ENCODE measurements around the gene H2BW1. TPM values are rescaled to one million over a fixed set of nuclear protein-coding genes. Genes with fewer than 3 reads are reported as not detected.
"Not testable (repeated sequence)": the region's sequence is repeated elsewhere in the genome, so short reads cannot be mapped to it uniquely, and the experiment has no call there.

Gene H2BW1, protein sequence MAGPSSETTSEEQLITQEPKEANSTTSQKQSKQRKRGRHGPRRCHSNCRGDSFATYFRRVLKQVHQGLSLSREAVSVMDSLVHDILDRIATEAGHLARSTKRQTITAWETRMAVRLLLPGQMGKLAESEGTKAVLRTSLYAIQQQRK
- polyA plus RNA-seq (2013, experiment 1 of 2) = not detected
- not detected for polyA plus RNA-seq (2013, experiment 2 of 2)

DNA sequence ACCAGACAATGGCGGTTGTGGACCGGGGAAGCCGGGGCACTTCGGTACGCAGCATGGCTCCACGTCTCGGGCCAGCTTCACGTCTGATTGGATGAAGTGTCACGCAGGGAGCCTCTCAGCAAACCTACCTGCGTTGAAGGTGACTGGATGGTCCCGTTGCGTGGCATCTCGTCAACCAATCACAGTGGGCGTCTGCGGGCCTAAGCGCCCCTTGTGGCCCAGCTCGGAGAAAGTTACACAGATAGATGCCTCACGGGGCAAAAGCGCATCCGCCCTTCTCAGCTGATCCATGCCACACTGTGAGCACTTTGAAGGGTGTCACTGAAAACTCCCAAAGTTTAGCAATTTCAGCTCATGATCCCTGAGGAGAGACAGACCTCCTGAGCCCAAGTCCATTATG, at the start of gene H2BW1:
Gene H2BW1, minus strand, starts transcription at position 103 of the 400 bp plus-strand sequence. CDS start 132 bp downstream, outside the sequence.
- Histone ChIP-seq H3K27ac (ENCODE audit: low read length, poor library complexity, severe bottlenecking) (no peak within 1 kb of the TSS), H2AFZ (ENCODE audit: low read depth, low read length) (no peak within 1 kb of the TSS), H3K4me3 (ENCODE audit: insufficient read depth in 1 of 2, low read depth in 1 of 2, low read length in 2 of 2) (no peak within 1 kb of the TSS), H3K14ac (ENCODE audit: low read length in 2 of 2) (no peak within 1 kb of the TSS), H3K9ac (ENCODE audit: low read length) (no peak within 1 kb of the TSS), H3K79me1 (replicated peaks; ENCODE audit: low read length, poor library complexity, severe bottlenecking) (no peaks in the 10 kb centered on the region), H2BK12ac (ENCODE audit: low read length in 2 of 2) (no peak within 1 kb of the TSS), H3K4me2 (ENCODE audit: low read length, poor library complexity, severe bottlenecking) (no peak within 1 kb of the TSS), H3K27me3 (ENCODE audit: control insufficient read depth in 1 of 2, insufficient read depth in 1 of 2, low read length in 2 of 2) (peaks cover 0 to 25% of the 10 kb centered on the region in 2 experiments), H2BK5ac (ENCODE audit: low read depth, low read length, poor library complexity, severe bottlenecking) (no peak within 1 kb of the TSS), H3K4me1 (ENCODE audit: control insufficient read depth, insufficient read depth, low read depth, low read length) (no peaks in the 10 kb centered on the region), H2BK15ac (ENCODE audit: low read depth, poor library complexity, severe bottlenecking) (no peak within 1 kb of the TSS), H4K8ac (ENCODE audit: low read length) (no peak within 1 kb of the TSS), H3K18ac (ENCODE audit: low read depth in 1 of 2, low read length in 2 of 2) (no peak within 1 kb of the TSS), H3K36me3 (ENCODE audit: control insufficient read depth in 1 of 2, insufficient read depth in 2 of 2, low read depth in 1 of 2, low read length in 2 of 2) (no peaks in the 10 kb centered on the region), H3K23ac (ENCODE audit: low read length in 2 of 2) (no peak within 1 kb of the TSS), H3K4ac (ENCODE audit: low read depth in 1 of 2, low read length in 2 of 2) (no peak within 1 kb of the TSS), H3K9me3 (ENCODE audit: control insufficient read depth, low read length) (peaks cover 3% of the 10 kb centered on the region), H2AK5ac (ENCODE audit: low read length, severe bottlenecking) (no peak within 1 kb of the TSS), H2BK120ac (ENCODE audit: low read depth, low read length) (no peak within 1 kb of the TSS), H4K91ac (ENCODE audit: low read length) (no peak within 1 kb of the TSS)
- 90% methylated on average over 20 of the region's 20 CpGs for WGBS
- DNase-seq = no peak

DNA sequence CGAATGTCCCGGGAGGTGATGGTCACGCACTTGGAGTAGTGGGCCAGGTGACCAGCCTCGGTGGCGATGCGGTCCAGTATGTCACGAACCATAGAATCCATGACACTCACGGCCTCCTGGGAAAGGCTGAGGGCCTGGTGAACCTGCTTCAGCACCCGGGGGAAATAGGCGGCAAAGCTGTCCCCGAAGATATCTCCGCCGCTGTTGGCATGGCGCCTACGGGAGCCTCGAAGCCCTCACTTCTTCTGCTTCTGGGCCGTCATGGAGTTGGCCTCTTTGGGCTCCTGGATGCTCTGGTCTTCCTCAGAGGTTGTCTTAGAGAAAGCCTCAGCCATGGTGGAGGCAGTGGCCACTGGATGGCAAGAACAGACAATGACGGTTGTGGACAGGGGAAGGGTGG, 49.1 kb upstream of the H2BW1 start:
- H3K9me3 ChIP-seq (ENCODE audit: control insufficient read depth, low read length); H3K4me1 ChIP-seq (ENCODE audit: control insufficient read depth, insufficient read depth, low read depth, low read length); H3K79me1 ChIP-seq (replicated peaks; ENCODE audit: low read length, poor library complexity, severe bottlenecking); H2AK5ac ChIP-seq (ENCODE audit: low read length, severe bottlenecking); H2BK12ac ChIP-seq (ENCODE audit: low read length in 2 of 2); H3K4me3 ChIP-seq (ENCODE audit: insufficient read depth in 1 of 2, low read depth in 1 of 2, low read length in 2 of 2); H2BK120ac ChIP-seq (ENCODE audit: low read depth, low read length); H3K27ac ChIP-seq (ENCODE audit: low read length, poor library complexity, severe bottlenecking); H3K36me3 ChIP-seq (ENCODE audit: control insufficient read depth in 1 of 2, insufficient read depth in 2 of 2, low read depth in 1 of 2, low read length in 2 of 2); H3K18ac ChIP-seq (ENCODE audit: low read depth in 1 of 2, low read length in 2 of 2); H2AFZ ChIP-seq (ENCODE audit: low read depth, low read length); H3K9ac ChIP-seq (ENCODE audit: low read length); H3K4ac ChIP-seq (ENCODE audit: low read depth in 1 of 2, low read length in 2 of 2); H2BK15ac ChIP-seq (ENCODE audit: low read depth, poor library complexity, severe bottlenecking); H3K27me3 ChIP-seq (ENCODE audit: control insufficient read depth in 1 of 2, insufficient read depth in 1 of 2, low read length in 2 of 2); H4K91ac ChIP-seq (ENCODE audit: low read length); H3K23ac ChIP-seq (ENCODE audit: low read length in 2 of 2); H3K4me2 ChIP-seq (ENCODE audit: low read length, poor library complexity, severe bottlenecking); H3K14ac ChIP-seq (ENCODE audit: low read length in 2 of 2); H2BK5ac ChIP-seq (ENCODE audit: low read depth, low read length, poor library complexity, severe bottlenecking); H4K8ac ChIP-seq (ENCODE audit: low read length); DNase-seq: not testable (repeated sequence)
- no CpG with 5 or more reads among the region's 18 CpGs for WGBS

DNA sequence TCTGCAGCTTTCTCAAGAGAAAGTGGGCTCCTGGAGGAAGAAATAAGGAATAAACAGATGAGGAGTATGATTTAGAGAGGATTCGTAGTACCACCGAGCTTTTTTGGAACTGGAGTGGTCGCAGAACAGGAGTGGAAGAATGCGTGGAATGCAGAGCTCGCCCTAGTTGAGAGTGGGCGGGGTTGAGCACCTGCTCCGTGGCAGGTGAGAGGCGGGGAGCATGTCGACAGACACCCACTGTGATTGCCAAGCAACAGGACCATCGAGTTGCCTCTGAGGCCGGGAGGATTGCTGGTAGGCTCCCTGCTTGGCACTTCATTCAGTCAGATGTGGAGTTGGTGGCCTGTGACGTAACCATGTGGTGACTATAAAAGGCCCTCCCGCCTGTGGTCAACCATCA, 41.4 kb upstream of the H2BW1 start:
- not testable (repeated sequence) for H3K18ac ChIP-seq (ENCODE audit: low read depth in 1 of 2, low read length in 2 of 2); H3K36me3 ChIP-seq (ENCODE audit: control insufficient read depth in 1 of 2, insufficient read depth in 2 of 2, low read depth in 1 of 2, low read length in 2 of 2); H2BK15ac ChIP-seq (ENCODE audit: low read depth, poor library complexity, severe bottlenecking); H4K91ac ChIP-seq (ENCODE audit: low read length); H2BK5ac ChIP-seq (ENCODE audit: low read depth, low read length, poor library complexity, severe bottlenecking); H3K27me3 ChIP-seq (ENCODE audit: control insufficient read depth in 1 of 2, insufficient read depth in 1 of 2, low read length in 2 of 2); H3K4me1 ChIP-seq (ENCODE audit: control insufficient read depth, insufficient read depth, low read depth, low read length); H3K14ac ChIP-seq (ENCODE audit: low read length in 2 of 2); H4K8ac ChIP-seq (ENCODE audit: low read length); H3K9ac ChIP-seq (ENCODE audit: low read length); H2BK12ac ChIP-seq (ENCODE audit: low read length in 2 of 2); H2AK5ac ChIP-seq (ENCODE audit: low read length, severe bottlenecking); H3K79me1 ChIP-seq (replicated peaks; ENCODE audit: low read length, poor library complexity, severe bottlenecking); H3K4me2 ChIP-seq (ENCODE audit: low read length, poor library complexity, severe bottlenecking); H3K23ac ChIP-seq (ENCODE audit: low read length in 2 of 2); H3K27ac ChIP-seq (ENCODE audit: low read length, poor library complexity, severe bottlenecking); H2AFZ ChIP-seq (ENCODE audit: low read depth, low read length); H2BK120ac ChIP-seq (ENCODE audit: low read depth, low read length); H3K9me3 ChIP-seq (ENCODE audit: control insufficient read depth, low read length); H3K4ac ChIP-seq (ENCODE audit: low read depth in 1 of 2, low read length in 2 of 2); H3K4me3 ChIP-seq (ENCODE audit: insufficient read depth in 1 of 2, low read depth in 1 of 2, low read length in 2 of 2); DNase-seq
- no CpG with 5 or more reads among the region's 13 CpGs for WGBS

DNA sequence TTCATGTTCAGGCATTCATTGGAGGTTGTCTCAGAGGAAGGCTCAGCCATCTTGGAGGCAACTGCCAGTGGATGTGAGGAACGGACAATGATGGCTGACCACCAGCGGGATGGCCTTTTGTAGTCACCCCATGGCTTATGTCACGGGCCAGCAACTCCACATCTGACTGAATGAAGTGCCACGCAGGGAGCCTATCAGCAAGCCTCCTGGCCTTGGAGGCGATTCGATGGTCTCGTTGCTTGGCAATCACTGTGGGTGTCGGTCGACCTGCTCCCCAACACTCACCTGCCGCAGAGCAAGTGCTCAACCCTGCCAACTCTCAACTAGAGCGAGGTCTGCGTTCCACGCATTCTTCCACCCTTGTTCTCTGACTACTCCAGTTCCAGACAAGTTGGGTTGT, 33.7 kb upstream of the H2BW1 start:
- H2BK12ac ChIP-seq (ENCODE audit: low read length in 2 of 2) = no peak overlapping the region
- no peak overlapping the region for H3K27ac ChIP-seq (ENCODE audit: low read length, poor library complexity, severe bottlenecking)
- no peak overlapping the region for H3K4ac ChIP-seq (ENCODE audit: low read depth in 1 of 2, low read length in 2 of 2)
- no peak overlapping the region for H3K4me2 ChIP-seq (ENCODE audit: low read length, poor library complexity, severe bottlenecking)
- H4K8ac ChIP-seq (ENCODE audit: low read length) = no peak overlapping the region
- H3K9me3 ChIP-seq (ENCODE audit: control insufficient read depth, low read length) = peaks cover 2% of the 10 kb centered on the region
- H3K14ac ChIP-seq (ENCODE audit: low read length in 2 of 2) = no peak overlapping the region
- no peak overlapping the region for H2AK5ac ChIP-seq (ENCODE audit: low read length, severe bottlenecking)
- no peak overlapping the region for H4K91ac ChIP-seq (ENCODE audit: low read length)
- no peak overlapping the region for H3K4me3 ChIP-seq (ENCODE audit: insufficient read depth in 1 of 2, low read depth in 1 of 2, low read length in 2 of 2)
- no peaks in the 10 kb centered on the region for H3K4me1 ChIP-seq (ENCODE audit: control insufficient read depth, insufficient read depth, low read depth, low read length)
- H2AFZ ChIP-seq (ENCODE audit: low read depth, low read length) = no peak overlapping the region
- no peaks in the 10 kb centered on the region for H3K36me3 ChIP-seq (ENCODE audit: control insufficient read depth in 1 of 2, insufficient read depth in 2 of 2, low read depth in 1 of 2, low read length in 2 of 2)
- no peak overlapping the region for H3K9ac ChIP-seq (ENCODE audit: low read length)
- no peak overlapping the region for H3K23ac ChIP-seq (ENCODE audit: low read length in 2 of 2)
- 88% methylated on average over 13 of the region's 13 CpGs for WGBS
- no peak overlapping the region for H2BK120ac ChIP-seq (ENCODE audit: low read depth, low read length)
- H3K18ac ChIP-seq (ENCODE audit: low read depth in 1 of 2, low read length in 2 of 2) = no peak overlapping the region
- H3K27me3 ChIP-seq (ENCODE audit: control insufficient read depth in 1 of 2, insufficient read depth in 1 of 2, low read length in 2 of 2) = peaks cover 0 to 57% of the 10 kb centered on the region in 2 experiments
- DNase-seq = no peak
- H2BK5ac ChIP-seq (ENCODE audit: low read depth, low read length, poor library complexity, severe bottlenecking) = no peak overlapping the region
- no peak overlapping the region for H2BK15ac ChIP-seq (ENCODE audit: low read depth, poor library complexity, severe bottlenecking)
- no peaks in the 10 kb centered on the region for H3K79me1 ChIP-seq (replicated peaks; ENCODE audit: low read length, poor library complexity, severe bottlenecking)
